ENCODE measurements around the gene NDUFS8. TPM values are rescaled to one million over a fixed set of nuclear protein-coding genes. Genes with fewer than 3 reads are reported as not detected.

NDUFS8 gene
- total and polyA plus RNA-seq, 2 of the 13 experiments (the other 11 are each of a cell fraction or from before 2014, with no cell fraction given): 96.7 to 158 TPM

- Histone ChIP-seq H3K27me3 (ENCODE audit: control insufficient read depth in 1 of 2, insufficient read depth in 2 of 2, low read length in 2 of 2) (no peaks in the 10 kb centered on the region), H3K27ac (ENCODE audit: extremely low read length, insufficient read depth, low read length) (no peak overlapping the region), H3K4me1 (ENCODE audit: insufficient read depth, low read length) (peaks cover 43% of the 10 kb centered on the region), H3K9ac (ENCODE audit: insufficient read depth, low read depth, low read length) (no peak overlapping the region), H3K36me3 (replicated peaks in 1 of 2; ENCODE audit: control insufficient read depth in 1 of 2, insufficient read depth in 2 of 2, low read length in 2 of 2) (peaks cover 0 to 3% of the 10 kb centered on the region in 2 experiments; a peak in 1 of 5 replicates), H2AFZ (ENCODE audit: low read length) (no peak overlapping the region), H3K4me3 (replicated peaks in 1 of 3; ENCODE audit: insufficient read depth in 1 of 3, low read depth in 2 of 3, low read length in 3 of 3) (no peak overlapping the region), H3K9me3 (ENCODE audit: low read length) (no peaks in the 10 kb centered on the region), H4K20me1 (ENCODE audit: insufficient read depth, low read length) (no peaks in the 10 kb centered on the region), H3K79me2 (ENCODE audit: insufficient read depth, low read length) (peaks cover 8% of the 10 kb centered on the region), H3K4me2 (ENCODE audit: low read depth, low read length) (no peak overlapping the region)
- in situ Hi-C loops (cut with HindIII; ENCODE audit: extremely low pct_ligation_motif_present, low pct_unique_long_range_greater_than_20kb) (no loop called here), intact Hi-C loops (cut with micrococcal nuclease; ENCODE audit: unreplicated experiment) (no loop called here)
- BruUV-seq (replicated peaks): no TSS peak
- peak; percentile 52 for FAIRE-seq
- WGBS (ENCODE audit: low lambda C conversion rate): 65% methylated on average over 5 of the region's 5 CpGs
- TF ChIP-seq NFYB (CRISPR knock-in tag; IDR thresholded peaks at IDR 0.05): no peak
- peak; percentile 33 for TF ChIP-seq CTCF (CRISPR knock-in tag; IDR thresholded peaks at IDR 0.05)
- ChIA-PET POLR2A (interaction anchor here (2.3 kb wide), 1 partner anchor 13 kb away, joined by 13 read pairs; no protein-coding TSS in a partner anchor), CTCF (ENCODE audit: low intra/inter-chr PET ratio, low total read pairs) (no interaction called here)
- DNase-seq (ENCODE audit: low spot score): no peak
- ATAC-seq: peak; percentile 20; the same call in 2 of the 3 replicates
Measured at GRCh38 chr11:68025047-68025446, 5.4 kb upstream of the NDUFS8 start.

GRCh38 chr11:68026391-68027105 is 3.9 kb upstream of the NDUFS8 start:
- ATAC-seq: no peak
- Histone ChIP-seq H3K36me3 (replicated peaks in 1 of 2; ENCODE audit: control insufficient read depth in 1 of 2, insufficient read depth in 2 of 2, low read length in 2 of 2) (peaks cover 0 to 3% of the 10 kb centered on the region in 2 experiments; a peak in 1 of 5 replicates), H3K4me3 (replicated peaks in 1 of 3; ENCODE audit: insufficient read depth in 1 of 3, low read depth in 2 of 3, low read length in 3 of 3) (no peak overlapping the region), H3K79me2 (ENCODE audit: insufficient read depth, low read length) (peaks cover 16% of the 10 kb centered on the region), H4K20me1 (ENCODE audit: insufficient read depth, low read length) (no peaks in the 10 kb centered on the region), H3K9ac (ENCODE audit: insufficient read depth, low read depth, low read length) (no peak overlapping the region), H3K4me1 (ENCODE audit: insufficient read depth, low read length) (peaks cover 35% of the 10 kb centered on the region), H3K4me2 (ENCODE audit: low read depth, low read length) (no peak overlapping the region), H3K27me3 (ENCODE audit: control insufficient read depth in 1 of 2, insufficient read depth in 2 of 2, low read length in 2 of 2) (no peaks in the 10 kb centered on the region; a peak in 1 of 5 replicates), H3K27ac (ENCODE audit: extremely low read length, insufficient read depth, low read length) (no peak overlapping the region), H3K9me3 (ENCODE audit: low read length) (no peaks in the 10 kb centered on the region), H2AFZ (ENCODE audit: low read length) (no peak overlapping the region)
- 94% methylated on average over 17 of the region's 18 CpGs for WGBS (ENCODE audit: low lambda C conversion rate)
- in situ Hi-C loops (cut with HindIII; ENCODE audit: extremely low pct_ligation_motif_present, low pct_unique_long_range_greater_than_20kb): no loop called here
- DNase-seq (ENCODE audit: low spot score): no peak
- intact Hi-C loops (cut with micrococcal nuclease; ENCODE audit: unreplicated experiment): no loop called here
- FAIRE-seq: no peak
- CTCF ChIA-PET (ENCODE audit: low intra/inter-chr PET ratio, low total read pairs): no interaction called here
- no TSS peak for BruUV-seq (replicated peaks)
- POLR2A ChIA-PET: interaction anchor here (2.3 kb wide), 1 partner anchor 11 kb away, joined by 13 read pairs; no protein-coding TSS in a partner anchor
- TF ChIP-seq ZNF382 (CRISPR knock-in tag; IDR thresholded peaks at IDR 0.05; ENCODE audit: borderline replicate concordance) (no peak), TEAD3 (CRISPR knock-in tag; optimal IDR thresholded peaks at IDR 0.05; ENCODE audit: borderline replicate concordance) (no peak), CREBL2 (CRISPR knock-in tag; IDR thresholded peaks at IDR 0.05; ENCODE audit: borderline replicate concordance) (no peak), ZNF766 (CRISPR knock-in tag; IDR thresholded peaks at IDR 0.05; ENCODE audit: borderline replicate concordance) (no peak), NCOA1 (CRISPR knock-in tag; IDR thresholded peaks at IDR 0.05) (no peak), ZNF558 (CRISPR knock-in tag; IDR thresholded peaks at IDR 0.05; ENCODE audit: borderline replicate concordance) (no peak)
- TF ChIP-seq, protein P1, sequence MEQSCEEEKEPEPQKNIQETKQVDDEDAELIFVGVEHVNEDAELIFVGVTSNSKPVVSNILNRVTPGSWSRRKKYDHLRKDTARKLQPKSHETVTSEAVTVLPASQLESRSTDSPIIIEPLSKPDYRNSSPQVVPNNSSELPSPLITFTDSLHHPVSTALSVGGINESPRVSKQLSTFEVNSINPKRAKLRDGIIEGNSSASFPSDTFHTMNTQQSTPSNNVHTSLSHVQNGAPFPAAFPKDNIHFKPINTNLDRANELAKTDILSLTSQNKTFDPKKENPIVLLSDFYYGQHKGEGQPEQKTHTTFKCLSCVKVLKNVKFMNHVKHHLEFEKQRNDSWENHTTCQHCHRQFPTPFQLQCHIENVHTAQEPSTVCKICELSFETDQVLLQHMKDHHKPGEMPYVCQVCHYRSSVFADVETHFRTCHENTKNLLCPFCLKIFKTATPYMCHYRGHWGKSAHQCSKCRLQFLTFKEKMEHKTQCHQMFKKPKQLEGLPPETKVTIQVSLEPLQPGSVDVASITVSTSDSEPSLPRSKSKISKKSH (CRISPR knock-in tag; IDR thresholded peaks at IDR 0.05; ENCODE audit: borderline replicate concordance): no peak
- TF ChIP-seq, protein P2, sequence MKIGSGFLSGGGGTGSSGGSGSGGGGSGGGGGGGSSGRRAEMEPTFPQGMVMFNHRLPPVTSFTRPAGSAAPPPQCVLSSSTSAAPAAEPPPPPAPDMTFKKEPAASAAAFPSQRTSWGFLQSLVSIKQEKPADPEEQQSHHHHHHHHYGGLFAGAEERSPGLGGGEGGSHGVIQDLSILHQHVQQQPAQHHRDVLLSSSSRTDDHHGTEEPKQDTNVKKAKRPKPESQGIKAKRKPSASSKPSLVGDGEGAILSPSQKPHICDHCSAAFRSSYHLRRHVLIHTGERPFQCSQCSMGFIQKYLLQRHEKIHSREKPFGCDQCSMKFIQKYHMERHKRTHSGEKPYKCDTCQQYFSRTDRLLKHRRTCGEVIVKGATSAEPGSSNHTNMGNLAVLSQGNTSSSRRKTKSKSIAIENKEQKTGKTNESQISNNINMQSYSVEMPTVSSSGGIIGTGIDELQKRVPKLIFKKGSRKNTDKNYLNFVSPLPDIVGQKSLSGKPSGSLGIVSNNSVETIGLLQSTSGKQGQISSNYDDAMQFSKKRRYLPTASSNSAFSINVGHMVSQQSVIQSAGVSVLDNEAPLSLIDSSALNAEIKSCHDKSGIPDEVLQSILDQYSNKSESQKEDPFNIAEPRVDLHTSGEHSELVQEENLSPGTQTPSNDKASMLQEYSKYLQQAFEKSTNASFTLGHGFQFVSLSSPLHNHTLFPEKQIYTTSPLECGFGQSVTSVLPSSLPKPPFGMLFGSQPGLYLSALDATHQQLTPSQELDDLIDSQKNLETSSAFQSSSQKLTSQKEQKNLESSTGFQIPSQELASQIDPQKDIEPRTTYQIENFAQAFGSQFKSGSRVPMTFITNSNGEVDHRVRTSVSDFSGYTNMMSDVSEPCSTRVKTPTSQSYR (CRISPR knock-in tag; IDR thresholded peaks at IDR 0.05; ENCODE audit: borderline replicate concordance): no peak
